HG03378 (cell line): Measurements from ENCODE around the gene FAM222B.

ENCODE experiments used
- ATAC-seq: cut with Tn5 transposase; IDR thresholded peaks from one replicate; pipeline ENCODE4 v1.9.1; 2021; ENCODE audit warnings: mild to moderate bottlenecking, moderate library complexity; ENCODE audit not compliant: unreplicated experiment

The FAM222B gene

DNA sequence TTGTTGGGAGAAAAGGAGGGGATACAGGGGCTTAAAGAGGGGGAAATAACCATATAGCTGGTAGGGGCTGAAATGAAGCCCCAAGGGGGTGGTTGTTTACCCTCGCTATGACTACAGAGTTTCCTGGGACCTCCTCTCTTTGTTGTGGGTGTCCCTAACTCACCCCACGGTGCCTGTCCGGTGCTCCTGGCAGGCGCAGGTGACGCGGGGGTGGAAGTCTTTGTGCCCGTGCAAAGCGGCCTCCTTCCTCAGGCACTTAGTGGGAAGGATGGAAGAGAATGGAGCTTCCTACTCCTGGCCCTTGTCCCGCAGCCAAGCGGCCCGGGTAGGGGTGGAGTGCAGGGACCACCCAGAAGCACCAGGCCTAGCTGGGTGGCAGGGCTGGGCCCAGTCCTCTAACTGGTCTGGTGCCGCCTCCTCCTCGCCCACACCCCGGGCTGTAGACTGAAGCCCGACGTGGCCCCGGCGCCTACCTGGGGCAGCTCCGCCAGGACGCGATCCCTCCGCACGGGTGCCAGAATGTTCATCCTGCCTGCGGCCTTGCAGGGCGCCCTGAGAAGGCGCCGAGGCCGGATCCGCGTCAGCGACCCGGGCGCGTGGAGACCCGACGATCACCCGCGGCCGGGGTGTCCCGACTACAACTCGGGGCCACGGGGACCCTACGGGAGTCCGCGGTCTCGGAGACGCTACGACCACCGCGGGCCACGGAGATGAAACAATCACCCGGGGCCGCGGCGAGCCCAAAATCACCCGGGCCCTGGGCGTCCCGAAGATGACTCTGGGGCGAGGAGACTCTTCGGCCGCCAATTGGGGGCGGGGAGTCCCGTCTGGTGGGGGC lies 125.6 kb downstream of the FAM222B start:
- no peak for ATAC-seq

DNA sequence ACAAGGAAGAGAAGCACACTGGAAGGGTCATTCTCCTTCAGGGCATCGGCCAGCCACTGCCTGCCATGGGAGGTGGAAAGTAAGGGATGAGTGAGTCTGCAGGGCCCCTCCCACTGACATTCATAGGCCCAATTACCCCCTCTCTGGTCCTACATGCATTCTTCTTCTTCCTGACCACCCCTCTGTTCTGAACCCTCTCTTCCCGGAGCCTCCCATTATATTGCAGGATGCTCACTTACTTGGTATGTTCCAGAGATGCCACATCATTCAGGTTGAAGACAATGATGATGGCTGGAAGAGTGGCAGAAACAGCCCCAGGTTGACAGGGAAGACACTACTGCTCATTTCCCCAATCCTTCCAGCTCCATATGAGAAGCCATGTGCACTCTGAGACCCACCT lies 127.4 kb downstream of the FAM222B start:
- ATAC-seq = no peak

DNA sequence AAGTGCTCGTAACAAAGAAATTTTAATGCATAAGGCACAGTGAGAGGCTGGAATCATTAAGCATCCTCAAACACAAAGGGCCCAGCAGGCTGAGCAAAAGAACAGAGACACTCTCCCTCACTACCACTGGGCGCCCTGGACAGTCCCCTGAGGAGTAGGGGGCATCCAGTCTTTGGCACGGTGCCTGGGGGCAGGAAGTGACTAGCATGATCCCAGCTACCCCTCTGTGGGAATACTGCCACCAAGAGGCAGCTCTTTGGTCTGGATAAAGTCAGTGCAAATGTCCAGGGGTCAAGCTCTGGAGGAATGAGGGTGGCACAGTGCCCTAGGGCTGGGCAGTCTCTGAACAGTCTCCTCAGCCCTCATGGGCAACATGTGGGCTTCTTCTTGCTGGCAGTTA lies 128.3 kb downstream of the FAM222B start:
- ATAC-seq = no peak

DNA sequence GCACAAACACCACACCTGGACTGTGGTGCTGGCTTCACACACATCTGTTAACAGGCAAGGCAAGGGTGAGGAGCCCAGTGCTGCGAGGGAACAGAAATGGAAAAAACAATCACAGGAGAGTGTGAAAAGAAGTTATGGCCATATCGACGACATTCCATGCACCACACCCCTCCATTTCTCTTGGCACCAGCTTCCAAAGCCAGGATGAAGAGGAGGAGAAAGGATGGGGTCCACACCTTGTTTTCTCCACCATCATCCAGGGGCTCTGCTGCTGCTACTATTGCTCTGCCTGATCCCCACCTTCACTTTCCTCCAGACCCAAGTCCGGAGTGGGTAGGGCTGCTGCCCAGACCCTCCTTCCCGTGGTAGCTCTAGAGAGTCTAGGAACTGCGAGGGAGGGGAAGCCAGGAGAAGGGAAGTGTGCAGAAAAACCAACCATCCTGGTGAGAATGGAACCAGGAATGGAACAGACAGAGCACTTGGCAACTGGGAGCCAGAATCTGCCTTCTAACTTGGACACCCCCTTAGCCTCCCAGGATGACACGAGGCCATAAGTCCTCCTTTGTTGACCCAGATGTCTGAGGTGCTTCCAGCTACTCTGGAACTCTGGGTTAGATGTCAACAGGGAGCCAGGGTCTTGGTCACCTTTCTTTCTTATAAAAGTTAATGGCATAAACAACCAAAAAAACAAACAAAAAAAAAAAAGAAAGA lies 129.7 kb downstream of the FAM222B start:
- ATAC-seq = no peak

DNA sequence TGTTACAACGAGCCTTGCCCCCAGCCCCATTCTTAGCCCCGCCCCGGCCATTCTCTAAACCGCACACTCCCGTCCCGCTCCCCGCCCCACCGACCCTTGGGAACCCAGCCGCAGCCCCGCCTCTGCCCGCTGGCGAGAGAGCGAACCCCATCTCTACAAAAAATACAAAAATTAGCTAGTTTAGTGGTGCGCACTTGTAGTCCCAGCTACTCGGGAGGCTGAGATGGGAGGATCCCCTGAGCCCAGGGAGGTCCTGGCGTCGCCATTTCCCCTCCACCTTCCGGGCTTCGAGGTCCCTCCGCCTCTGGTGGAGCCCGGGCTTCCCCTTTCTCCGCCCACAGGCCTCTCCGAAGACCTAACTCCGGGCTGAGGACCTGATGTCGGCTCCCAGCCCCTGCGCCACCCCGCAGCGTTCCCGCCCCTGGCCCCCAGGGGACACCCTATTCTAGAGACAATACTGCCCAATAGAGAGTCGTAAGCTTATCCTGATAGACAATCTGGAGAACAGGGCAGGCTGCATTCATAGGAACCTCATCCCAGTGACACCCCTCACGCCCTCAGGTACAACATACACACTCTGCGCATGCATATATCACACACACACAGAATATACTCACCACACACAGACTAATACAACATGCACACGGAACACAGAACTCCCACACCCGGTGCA lies 130.4 kb downstream of the FAM222B start:
- no peak for ATAC-seq

DNA sequence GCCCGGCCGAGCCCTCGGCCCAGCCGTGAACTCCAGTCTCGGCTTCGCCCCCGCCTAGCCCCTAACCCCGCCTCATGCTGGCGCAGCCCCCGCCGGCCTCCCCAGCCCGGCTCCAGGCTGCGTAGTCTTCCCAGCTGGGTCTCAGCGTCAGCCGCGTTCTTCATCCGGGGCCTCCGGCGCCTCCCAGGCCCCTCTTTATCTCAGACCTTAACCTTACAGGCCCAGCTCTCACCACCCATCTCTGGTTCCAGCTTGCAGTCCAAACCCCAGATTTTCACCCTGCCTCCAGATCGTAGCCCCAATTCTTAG lies 130.9 kb downstream of the FAM222B start, which contains the start of gene PROCA1:
Gene PROCA1 (minus strand): TSS at position 166 of the 309 bp plus-strand sequence. CDS start 228 bp downstream, outside the sequence.
- ATAC-seq = no peak

DNA sequence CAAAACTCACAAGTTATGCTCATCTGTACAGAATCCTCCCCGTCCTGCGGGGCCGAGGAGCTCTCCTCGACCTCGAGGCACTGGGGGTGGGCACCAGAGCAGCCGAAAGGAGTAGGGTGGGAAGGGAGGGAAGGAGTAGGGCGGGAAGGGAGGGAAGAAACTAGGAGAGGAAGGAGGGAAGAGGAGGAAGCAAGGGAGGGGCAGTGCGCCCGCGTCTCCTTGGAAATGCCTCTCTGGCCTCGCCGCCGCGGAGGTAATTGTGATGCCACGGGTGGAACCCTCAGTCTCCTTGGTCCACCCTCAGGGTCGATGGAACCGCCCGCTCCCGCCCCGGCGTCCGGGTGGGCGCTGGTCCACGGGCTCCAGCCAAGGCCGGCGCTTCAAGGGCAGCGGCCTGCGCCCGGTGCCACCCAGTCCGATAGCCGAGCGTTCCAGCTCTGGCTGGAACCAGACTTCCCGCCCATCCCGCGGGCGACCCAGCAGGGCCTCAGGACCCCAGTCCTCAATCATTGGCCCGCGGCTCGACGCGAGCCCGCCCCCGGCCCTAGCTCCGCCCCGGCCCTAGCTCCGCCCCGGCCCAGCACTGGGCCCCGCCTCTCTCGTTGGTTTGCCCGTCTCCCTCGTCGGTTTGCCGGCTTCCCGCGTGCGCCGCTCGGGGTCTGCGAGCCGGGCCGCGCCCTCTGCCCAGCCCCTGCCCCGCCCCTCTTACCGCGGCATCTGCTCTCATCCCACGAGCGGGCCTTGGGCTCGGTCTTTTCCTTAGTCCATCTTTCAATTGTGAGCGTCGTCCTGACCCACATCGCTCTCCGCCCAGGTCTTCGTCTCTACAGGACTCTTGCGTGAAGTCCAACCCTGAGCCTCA lies 131.5 kb downstream of the FAM222B start:
- ATAC-seq = peak; percentile 58

DNA sequence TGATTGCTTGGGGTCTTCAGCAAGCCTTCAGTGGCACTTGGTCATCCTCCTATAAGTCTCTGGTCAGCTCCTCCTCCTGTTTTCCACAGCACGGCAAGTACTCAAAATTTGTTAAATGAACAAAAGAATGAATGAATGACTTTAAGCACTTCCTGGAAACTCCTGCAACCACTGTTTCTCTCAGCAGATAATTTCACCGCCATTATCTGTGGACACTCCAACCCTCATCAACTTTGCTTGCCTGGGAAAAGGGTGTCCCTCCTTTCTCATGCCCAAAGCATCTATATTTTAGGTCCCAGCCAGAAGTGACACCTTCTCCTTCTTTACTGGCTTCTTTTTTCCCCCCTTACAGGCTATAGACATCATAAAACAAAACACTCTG lies 135.3 kb downstream of the FAM222B start:
- no peak for ATAC-seq

DNA sequence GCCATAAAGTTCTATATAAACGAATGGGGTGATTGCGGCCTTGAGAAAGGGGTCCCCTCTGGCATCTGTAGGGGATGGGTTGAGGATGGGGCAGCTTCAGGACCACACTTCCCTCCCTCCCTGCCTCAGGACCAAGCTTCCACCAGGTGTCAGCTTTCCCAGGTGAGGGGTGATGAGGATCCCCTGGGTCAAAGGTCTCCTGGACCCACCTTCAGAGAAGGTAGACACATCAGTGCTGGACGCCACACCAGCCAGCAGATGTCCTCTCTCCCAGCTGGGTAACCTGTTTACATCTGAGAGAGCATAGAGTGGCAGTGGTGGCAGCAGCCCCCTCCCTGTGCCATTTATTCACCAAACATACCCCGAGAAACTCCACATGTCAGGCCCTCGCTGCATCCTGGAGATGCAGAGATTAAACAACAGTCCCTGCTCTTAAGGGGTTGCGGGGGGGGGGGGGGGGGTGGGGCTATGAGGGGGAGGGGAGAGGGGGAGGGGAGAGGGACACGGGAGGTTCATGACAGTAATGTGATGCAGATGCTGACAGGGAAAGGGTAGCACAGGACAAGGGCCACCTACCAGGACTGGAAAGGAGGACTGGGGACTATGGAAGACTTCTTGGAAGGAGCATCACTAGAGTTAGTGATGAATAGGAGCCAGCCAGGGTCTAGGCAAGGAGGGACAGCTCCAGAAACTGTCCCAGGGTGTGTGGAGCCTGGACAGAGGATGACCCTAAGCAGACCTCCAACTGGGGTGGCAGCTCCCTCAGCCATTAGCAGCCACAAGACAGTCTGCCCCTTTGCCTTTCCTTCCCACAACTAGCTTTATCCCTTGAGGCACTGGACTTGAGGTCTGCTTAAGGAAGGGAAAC lies 135.9 kb downstream of the FAM222B start:
- no peak for ATAC-seq
